Measurements from ENCODE around the gene IFFO2.

DNA sequence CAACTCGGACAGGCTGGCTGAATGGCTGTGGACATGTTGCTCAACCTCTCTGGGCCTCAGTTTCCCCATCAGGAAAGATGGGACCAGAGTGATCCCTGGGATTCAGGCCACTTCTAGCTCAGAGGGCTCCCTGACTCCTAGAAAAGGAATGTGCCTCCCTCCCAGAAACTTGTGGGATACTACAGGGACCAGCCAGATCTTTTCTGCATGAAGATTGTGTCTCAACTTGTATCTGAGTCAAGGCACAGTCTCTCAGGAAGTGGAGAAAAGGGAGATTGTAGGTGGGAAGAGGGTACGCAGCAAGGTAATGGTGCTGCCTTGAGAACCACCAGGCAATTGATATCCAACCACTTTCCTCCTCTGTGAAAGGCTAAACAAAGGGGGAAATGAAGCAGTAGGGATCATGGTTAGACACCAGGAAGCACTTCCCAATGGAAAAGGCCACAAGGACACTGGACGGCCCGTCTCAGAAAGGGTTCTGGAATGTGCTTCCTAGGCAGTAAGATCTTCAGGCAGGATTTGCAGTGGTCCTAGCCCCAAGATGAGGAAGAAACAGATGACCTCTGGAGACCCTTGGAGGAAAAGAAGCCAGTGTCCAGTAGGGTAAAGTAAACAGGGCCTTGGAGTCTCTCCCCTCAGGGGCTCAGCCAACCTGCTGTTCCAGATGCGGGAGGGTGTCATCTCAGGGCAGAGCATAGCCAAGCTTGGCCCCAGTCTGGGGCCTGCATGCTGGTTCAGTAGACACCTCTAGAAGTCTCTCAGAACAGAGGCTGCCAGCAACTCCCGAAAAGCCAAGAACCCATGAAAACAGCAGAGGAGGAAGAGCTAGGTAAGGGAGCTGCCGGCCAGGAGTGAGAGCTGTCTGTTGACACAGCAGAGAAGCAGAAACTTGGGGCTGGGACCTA, 16.8 kb downstream of the IFFO2 start:
- TF ChIP-seq POLR2A (IDR thresholded peaks at IDR 0.05; ENCODE audit: low read depth, low read length) (no peak), CTCF (IDR thresholded peaks at IDR 0.05; ENCODE audit: extremely low read depth in 1 of 2, insufficient read depth in 1 of 2, low read depth in 1 of 2, low read length in 2 of 2) (no peak), EZH2 (IDR thresholded peaks at IDR 0.05; ENCODE audit: borderline replicate concordance, low read depth, low read length, severe bottlenecking) (no peak), JUN (IDR thresholded peaks at IDR 0.05; ENCODE audit: borderline replicate concordance, insufficient read depth, insufficient read length, low read depth) (no peak), POLR2AphosphoS5 (IDR thresholded peaks at IDR 0.05; ENCODE audit: insufficient read depth, low read depth, low read length) (no peak), MAX (IDR thresholded peaks at IDR 0.05; ENCODE audit: insufficient read depth, insufficient read length) (no peak), GATA2 (IDR thresholded peaks at IDR 0.05; ENCODE audit: insufficient read depth, insufficient read length, low read depth, low read length) (no peak)
